ENCODE results near the gene CNTF.

Gene CNTF

GRCh38 chr11:58608331-58608730 is 14.1 kb upstream of the CNTF start:
- DNase-seq = no peak

GRCh38 chr11:58609723-58610122 is 12.7 kb upstream of the CNTF start:
- DNase-seq = no peak

- DNase-seq = no peak
Observed at GRCh38 chr11:58613228-58613627, 9.2 kb upstream of the CNTF start.

- no peak for DNase-seq
Observed at GRCh38 chr11:58615559-58615958, 6.9 kb upstream of the CNTF start.

- DNase-seq = no peak
Observed at GRCh38 chr11:58616594-58616993, 5.9 kb upstream of the CNTF start.

- no peak for DNase-seq
Observed at GRCh38 chr11:58617976-58618557, 4.4 kb upstream of the CNTF start.

DNA sequence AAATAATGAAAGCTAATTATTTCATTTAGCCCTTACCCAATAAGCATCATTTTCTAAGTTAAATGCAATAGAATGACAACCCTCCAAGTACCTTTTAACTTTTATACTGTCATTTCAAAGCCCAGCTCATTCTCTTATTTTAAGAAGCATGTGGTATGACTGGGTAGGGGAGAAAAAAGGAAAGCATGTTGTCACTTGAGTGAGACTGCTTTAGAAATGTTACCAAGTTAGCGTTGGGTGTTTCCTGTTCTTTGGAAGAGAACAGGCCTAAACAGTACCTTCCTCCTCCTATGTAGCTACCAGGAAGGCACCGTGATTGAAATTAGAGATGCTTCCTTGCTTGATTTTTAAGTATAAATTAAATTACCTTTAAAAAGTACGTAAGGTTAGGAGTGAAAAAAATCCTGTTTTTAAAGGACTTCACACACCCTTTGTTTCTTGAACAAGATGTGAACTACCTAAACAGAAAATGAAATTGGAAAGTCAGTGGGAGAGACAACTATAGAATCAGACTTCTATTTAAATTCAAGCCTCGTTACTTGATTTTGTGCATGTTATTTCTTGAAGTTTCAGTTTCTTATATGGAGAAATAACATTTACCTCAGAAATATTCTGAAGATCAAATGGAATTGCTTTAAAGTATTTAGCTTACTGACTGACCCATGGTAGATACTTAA is 741 bp upstream of the CNTF start:
- DNase-seq = no peak

DNA sequence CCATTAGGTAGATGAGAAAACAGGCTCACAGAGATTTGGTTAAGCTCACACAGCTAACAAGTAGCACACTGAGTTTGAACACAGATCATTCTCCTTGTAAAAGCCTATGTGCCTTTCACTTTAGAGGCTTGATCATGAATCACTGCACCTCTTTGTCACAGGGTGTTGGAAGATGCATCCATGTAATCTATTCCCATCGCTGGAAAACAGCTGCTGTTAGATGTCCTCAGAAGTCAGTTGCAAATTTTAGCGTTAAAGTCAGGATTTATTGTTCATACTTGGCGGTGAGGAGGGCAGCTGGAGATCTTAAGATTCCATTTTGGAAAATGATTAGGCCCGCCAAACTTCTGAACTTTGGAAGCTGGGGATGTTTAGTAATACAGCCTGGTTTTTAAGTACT is 2.6 kb downstream of the CNTF start:
- DNase-seq = no peak

DNA sequence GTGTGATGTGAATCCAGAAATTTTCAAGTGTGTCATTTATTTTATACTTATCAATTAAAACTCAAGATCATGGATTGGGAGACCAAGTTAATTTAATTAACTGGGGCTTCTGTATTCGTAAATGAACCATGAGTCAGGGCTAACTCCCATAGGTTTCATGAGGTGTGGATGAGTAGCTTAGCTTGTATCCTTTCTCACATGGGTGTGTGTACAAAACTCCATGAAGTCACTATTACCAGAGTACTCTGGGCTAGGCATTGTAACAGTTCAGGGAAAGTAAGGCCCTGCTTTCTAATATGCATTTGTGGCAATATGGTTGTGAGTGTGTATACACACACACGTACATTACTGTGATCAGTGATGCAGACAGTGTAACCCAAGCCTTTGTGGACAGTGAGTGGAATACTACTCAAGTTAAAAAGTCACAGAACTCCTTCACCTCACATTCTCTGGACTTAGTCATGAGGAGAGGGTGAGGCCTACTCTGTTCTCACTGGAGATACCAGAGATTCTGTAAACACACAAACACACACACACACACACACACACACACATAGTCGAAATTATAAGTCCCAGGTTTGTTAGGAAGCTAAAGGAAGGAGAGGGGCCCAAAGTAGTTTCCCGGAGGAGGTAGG is 3.5 kb downstream of the CNTF start:
- DNase-seq = no peak

- no peak for DNase-seq
Observed at GRCh38 chr11:58626934-58627483, 4.5 kb downstream of the CNTF start.

GRCh38 chr11:58628446-58628845 is 6.0 kb downstream of the CNTF start:
- DNase-seq = no peak

- peak; percentile 42 for DNase-seq
Observed at GRCh38 chr11:58629857-58630256, 7.4 kb downstream of the CNTF start.

- no peak for DNase-seq
Observed at GRCh38 chr11:58631378-58631777, 8.9 kb downstream of the CNTF start.

GRCh38 chr11:58632510-58632909 is 10.0 kb downstream of the CNTF start:
- no peak for DNase-seq

GRCh38 chr11:58636587-58636986 is 14.1 kb downstream of the CNTF start:
- no peak for DNase-seq

GRCh38 chr11:58637371-58637770 is 14.9 kb downstream of the CNTF start:
- no peak for DNase-seq

- DNase-seq = no peak
Observed at GRCh38 chr11:58639103-58639502, 16.6 kb downstream of the CNTF start.

DNA sequence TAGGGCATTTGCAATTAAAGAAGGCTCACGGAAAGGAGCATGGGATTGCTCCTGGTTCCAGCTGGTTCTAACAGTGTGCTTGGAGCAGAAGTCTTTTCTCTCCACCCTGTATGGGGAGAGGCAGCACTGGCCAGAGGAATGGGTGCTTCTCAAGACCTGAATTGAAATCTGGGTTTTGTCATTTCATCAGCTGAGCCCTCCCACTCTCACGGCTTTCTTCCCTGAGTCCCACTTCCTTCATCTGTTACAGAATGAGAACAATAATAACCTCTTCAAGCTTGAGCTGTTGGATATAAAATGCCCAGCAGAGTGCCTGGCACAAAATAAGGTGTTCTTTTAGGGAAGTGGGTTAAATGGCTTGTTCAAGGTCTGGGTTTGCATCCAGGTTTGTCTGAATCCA is 17.2 kb downstream of the CNTF start:
- DNase-seq = no peak

GRCh38 chr11:58640386-58641023 is 18.0 kb downstream of the CNTF start:
- DNase-seq = peak; percentile 28

DNA sequence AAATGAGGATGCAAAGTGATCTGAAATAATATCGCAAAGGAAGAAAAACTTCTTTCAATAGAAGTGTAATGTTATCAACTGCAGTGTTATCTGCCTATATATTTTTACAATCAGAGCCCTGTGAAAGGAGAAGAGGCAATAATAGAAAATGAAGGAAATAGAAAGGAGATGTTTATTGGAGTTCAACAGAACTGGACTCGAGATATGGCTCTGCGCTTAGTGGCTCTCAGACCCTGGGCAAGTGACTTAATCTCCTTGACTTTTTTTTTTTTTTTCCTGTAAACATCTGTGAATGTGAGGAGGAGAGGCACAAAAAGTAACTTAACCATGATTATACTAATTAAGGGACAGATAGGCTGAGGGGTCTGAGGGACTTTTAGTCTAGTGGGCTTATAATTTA is 18.9 kb downstream of the CNTF start:
- no peak for DNase-seq

DNA sequence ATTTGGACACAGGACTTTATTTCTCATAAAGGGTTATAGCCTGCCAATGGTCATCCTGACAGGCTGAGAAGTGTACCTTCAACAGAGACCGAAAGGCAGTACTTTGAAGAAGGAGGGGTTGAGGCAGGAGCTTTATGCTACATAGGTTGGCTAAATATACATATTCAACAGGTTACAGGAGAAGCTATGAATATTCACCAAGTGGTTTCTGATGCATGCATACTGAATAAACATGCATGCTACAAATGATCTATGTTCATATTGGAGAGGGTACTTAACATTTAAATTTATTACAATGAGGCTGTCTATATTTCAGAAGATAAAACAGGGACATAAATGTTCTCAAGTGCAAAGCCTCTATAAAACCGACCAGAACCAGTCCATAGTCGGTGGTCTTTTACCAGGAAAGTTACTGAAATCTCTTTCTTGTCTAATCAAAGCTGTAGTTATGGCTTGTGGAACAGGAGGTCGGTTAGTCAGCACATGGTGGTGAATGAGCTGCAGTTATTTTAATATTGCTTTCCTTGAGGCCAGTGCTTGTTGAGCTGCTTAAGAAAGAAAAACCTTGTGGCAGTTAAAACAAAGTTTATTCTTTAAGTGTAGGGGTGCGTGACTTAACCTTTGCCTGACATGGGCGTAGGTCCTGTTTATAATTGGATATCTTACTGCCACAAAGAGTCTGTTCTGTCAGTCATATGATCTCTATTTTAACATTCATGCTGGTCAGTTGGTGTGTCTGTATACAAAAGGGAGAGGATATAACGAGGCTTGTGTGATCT is 19.5 kb downstream of the CNTF start:
- DNase-seq = no peak

DNA sequence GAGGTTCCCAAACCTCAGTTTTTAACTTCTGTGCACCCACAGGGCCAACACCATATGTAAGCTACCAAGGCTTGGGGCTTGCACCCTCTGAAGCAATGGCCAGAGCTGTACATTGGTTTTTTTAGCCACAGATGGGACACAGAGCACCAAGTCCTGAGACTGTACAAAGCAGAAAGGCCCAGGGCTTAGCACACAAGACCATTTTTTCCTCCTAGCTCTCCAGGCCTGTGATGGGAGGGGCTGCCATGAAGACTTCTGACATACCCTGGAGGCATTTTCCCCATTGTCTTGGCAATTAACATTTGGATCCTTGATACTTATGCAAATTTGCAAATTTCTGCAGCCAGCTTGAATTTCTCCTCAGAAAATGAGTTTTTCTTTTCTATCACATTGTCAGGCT is 23.4 kb downstream of the CNTF start:
- no peak for DNase-seq

DNA sequence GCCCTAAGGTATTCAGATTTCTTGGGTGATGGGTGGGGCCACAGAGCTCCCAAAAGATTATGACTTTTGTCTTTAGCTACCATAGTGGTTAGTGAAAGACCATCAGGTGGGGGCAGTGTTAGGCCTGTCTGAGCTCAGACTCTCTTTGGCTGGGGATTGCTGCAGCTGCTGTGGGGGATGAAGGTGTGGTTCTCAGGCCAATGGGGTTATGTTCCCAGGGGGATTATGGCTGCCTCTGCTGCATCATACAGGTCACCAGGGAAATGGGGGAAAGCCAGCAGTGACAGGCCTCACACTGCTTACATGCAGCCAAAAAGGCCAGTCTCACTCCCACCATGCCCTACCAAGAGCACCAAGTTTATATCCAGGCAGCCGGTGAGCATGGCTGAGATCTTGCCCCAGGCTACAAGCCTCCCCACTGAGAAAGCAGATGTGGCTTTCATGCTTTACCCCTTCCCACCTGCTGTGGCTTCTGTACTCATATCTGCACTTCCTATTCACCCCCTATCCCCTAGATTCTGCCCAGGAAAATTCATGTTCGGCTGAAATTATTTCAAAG is 24.8 kb downstream of the CNTF start:
- no peak for DNase-seq

Data from CD4-positive, alpha-beta T cell treated with Interleukin-21 for 1 hour (primary cell).